Type B pancreatic cell (in vitro differentiated cells): ENCODE results near the gene FER. TPM values are rescaled to one million over a fixed set of nuclear protein-coding genes. Genes with fewer than 3 reads are reported as not detected.

Experiments
- DNase-seq: peaks from one replicate; pipeline ENCODE4 v3.0.0; 2021; ENCODE audit warnings: mixed read lengths; ENCODE audit not compliant: unreplicated experiment; ENCODE audit errors: extremely low spot score
- H3K27ac Mint-ChIP-seq: 2 replicates; pipeline ENCODE4 v1.8.0; 2021; ENCODE audit warnings: mild to moderate bottlenecking, mixed read lengths
- H3K27me3 Mint-ChIP-seq: 2 replicates; pipeline ENCODE4 v1.8.0; 2021; ENCODE audit warnings: mixed read lengths
- H3K36me3 Mint-ChIP-seq: 2 replicates; pipeline ENCODE4 v1.8.0; 2021; ENCODE audit warnings: mixed read lengths
- H3K4me1 Mint-ChIP-seq: one replicate; pipeline ENCODE4 v1.8.0; 2021; ENCODE audit warnings: mixed read lengths; ENCODE audit not compliant: unreplicated experiment
- H3K4me3 Mint-ChIP-seq: 2 replicates; pipeline ENCODE4 v1.8.0; 2021; ENCODE audit warnings: mild to moderate bottlenecking, mixed read lengths
- H3K9me3 Mint-ChIP-seq: 2 replicates; pipeline ENCODE4 v1.8.0; 2021; ENCODE audit warnings: mixed read lengths
- CTCF ChIP-seq: fragments of 200-600 bp; sonication (generic); conservative IDR thresholded peaks from 2 replicates; pipeline ENCODE4 v1.5.0; 2021; ENCODE audit warnings: antibody characterized with exemption, mild to moderate bottlenecking
- total RNA-seq: library from RNA; stranded (reverse); gene quantifications from 2 replicates; pipeline ENCODE4 v1.2.1, GENCODE V29; 2021; ENCODE audit warnings: low replicate concordance

The FER gene
- total RNA-seq, 1 donor from 2014 or later, result 29.7 TPM

- Mint-ChIP-seq H3K4me1 (peaks cover 24% of the 10 kb centered on the region), H3K4me3 (peak overlapping the region; percentile 95), H3K9me3 (no peaks in the 10 kb centered on the region), H3K27ac (peak overlapping the region; percentile 98), H3K36me3 (no peaks in the 10 kb centered on the region), H3K27me3 (no peaks in the 10 kb centered on the region)
- TF ChIP-seq CTCF, result no peak
- DNase-seq, result peak; percentile 92
Measured at GRCh38 chr5:108727651-108728565, 19.8 kb upstream of the FER start.

- Mint-ChIP-seq H3K4me1 (peaks cover 24% of the 10 kb centered on the region), H3K27ac (peak overlapping the region; percentile 98), H3K36me3 (no peaks in the 10 kb centered on the region), H3K9me3 (no peaks in the 10 kb centered on the region), H3K4me3 (peak overlapping the region; percentile 95), H3K27me3 (no peaks in the 10 kb centered on the region)
- no peak for DNase-seq
- TF ChIP-seq CTCF, result no peak
Measured at GRCh38 chr5:108728566-108729241, 19.0 kb upstream of the FER start.

- TF ChIP-seq CTCF, result no peak
- Mint-ChIP-seq H3K27ac (no peak overlapping the region), H3K27me3 (no peaks in the 10 kb centered on the region), H3K4me3 (peak overlapping the region; percentile 73), H3K9me3 (no peaks in the 10 kb centered on the region), H3K36me3 (no peaks in the 10 kb centered on the region), H3K4me1 (peaks cover 24% of the 10 kb centered on the region)
- no peak for DNase-seq
Measured at GRCh38 chr5:108729242-108729615, 18.5 kb upstream of the FER start.

- Mint-ChIP-seq H3K36me3 (no peaks in the 10 kb centered on the region), H3K27me3 (no peaks in the 10 kb centered on the region), H3K4me1 (peaks cover 26% of the 10 kb centered on the region), H3K27ac (no peak overlapping the region), H3K4me3 (peak overlapping the region; percentile 45), H3K9me3 (no peaks in the 10 kb centered on the region)
- TF ChIP-seq CTCF, result no peak
- no peak for DNase-seq
Measured at GRCh38 chr5:108730617-108731340, 16.9 kb upstream of the FER start.

GRCh38 chr5:108735790-108736189 is 11.9 kb upstream of the FER start:
- Mint-ChIP-seq H3K27ac (no peak overlapping the region), H3K36me3 (no peaks in the 10 kb centered on the region), H3K4me3 (no peak overlapping the region), H3K9me3 (no peaks in the 10 kb centered on the region), H3K4me1 (peaks cover 6% of the 10 kb centered on the region), H3K27me3 (no peaks in the 10 kb centered on the region)
- no peak for TF ChIP-seq CTCF
- DNase-seq, result no peak
